Testis (tissue), 3 donors: Measurements from ENCODE around the gene FAM50B. TPM values are rescaled to one million over a fixed set of nuclear protein-coding genes. Genes with fewer than 3 reads are reported as not detected.

Experiments
- DNase-seq: peaks from one replicate; pipeline ENCODE4 v3.0.0-alpha.2; 2019
- H3K27ac ChIP-seq, 2 donors: fragments of 200-600 bp; sonication (generic); one replicate each; pipeline ENCODE4 v1.5.1; 2019
- H3K27me3 ChIP-seq: fragments of 200-600 bp; sonication (generic); one replicate; pipeline ENCODE4 v1.5.1; 2019
- H3K36me3 ChIP-seq: fragments of 200-600 bp; sonication (generic); one replicate; pipeline ENCODE4 v1.5.1; 2017; ENCODE audit warnings: low read depth; ENCODE audit errors: missing control alignments
- H3K4me1 ChIP-seq: fragments of 200-600 bp; sonication (generic); one replicate; pipeline ENCODE4 v1.5.1; 2019
- H3K4me3 ChIP-seq, 2 donors: fragments of 200-600 bp; sonication (generic); one replicate each; pipeline ENCODE4 v1.5.1; 2017 to 2019
- H3K9me3 ChIP-seq: fragments of 200-600 bp; sonication (generic); one replicate; pipeline ENCODE4 v1.5.1; 2017
- POLR2A ChIP-seq: fragments of 450-650 bp; IDR thresholded peaks from one replicate; pipeline ENCODE4 v1.6.1; 2017; ENCODE audit warnings: antibody characterized with exemption, mild to moderate bottlenecking, moderate library complexity
- WGBS, 2 donors: methylation state at CpG; one replicate each; pipeline ENCODE4 v1.1.5; 2018; 5-methylcytosine and 5-hydroxymethylcytosine counted together
- intact Hi-C: fragments of 100-400 bp; cut with DNase I; formaldehyde crosslinking; loops from one replicate; pipeline ENCODE4 v1.15.1; 2023; ENCODE audit warnings: low total_unique reads
- polyA plus RNA-seq: library from polyadenylated mRNA; stranded (reverse); fragments of 350-450 nt; fragmentation: Illumina TruSeq; extraction: RNeasy Lipid Tissue Mini Kit (QIAGEN cat#74804); gene quantifications from one replicate; pipeline ENCODE4 v1.2.3, GENCODE V29; 2014; ENCODE audit warnings: low read depth, low replicate concordance; ENCODE audit not compliant: insufficient read depth
- total RNA-seq, 2 donors: library from RNA; depleted of rRNA; stranded (reverse); fragments of >200 nt; gene quantifications; one replicate each; pipeline ENCODE4 v1.2.3, GENCODE V29; 2016
- TF ChIP-seq, protein P1 (sequence below), 3 experiments: fragments of 450-650 bp in 2 of 3; fragments of 200-600 bp in 1 of 3; sonication (generic) in 1 of 3; IDR thresholded peaks; one replicate each; pipeline ENCODE4 v1.5.1; 2016 to 2019; ENCODE audit warnings: antibody characterized with exemption in 3 of 3, mild to moderate bottlenecking in 2 of 3, moderate library complexity in 1 of 3

Gene FAM50B
- total and polyA plus RNA-seq, 3 donors from 2014 or later = 24.5 to 38.6 (median 27.4) TPM

- intact Hi-C loops = no loop called here
- no peak overlapping the region for H3K27ac ChIP-seq
- no peaks in the 10 kb centered on the region for H3K36me3 ChIP-seq
- no peaks in the 10 kb centered on the region for H3K4me1 ChIP-seq
- no peak for TF ChIP-seq POLR2A
- TF ChIP-seq, protein P1, sequence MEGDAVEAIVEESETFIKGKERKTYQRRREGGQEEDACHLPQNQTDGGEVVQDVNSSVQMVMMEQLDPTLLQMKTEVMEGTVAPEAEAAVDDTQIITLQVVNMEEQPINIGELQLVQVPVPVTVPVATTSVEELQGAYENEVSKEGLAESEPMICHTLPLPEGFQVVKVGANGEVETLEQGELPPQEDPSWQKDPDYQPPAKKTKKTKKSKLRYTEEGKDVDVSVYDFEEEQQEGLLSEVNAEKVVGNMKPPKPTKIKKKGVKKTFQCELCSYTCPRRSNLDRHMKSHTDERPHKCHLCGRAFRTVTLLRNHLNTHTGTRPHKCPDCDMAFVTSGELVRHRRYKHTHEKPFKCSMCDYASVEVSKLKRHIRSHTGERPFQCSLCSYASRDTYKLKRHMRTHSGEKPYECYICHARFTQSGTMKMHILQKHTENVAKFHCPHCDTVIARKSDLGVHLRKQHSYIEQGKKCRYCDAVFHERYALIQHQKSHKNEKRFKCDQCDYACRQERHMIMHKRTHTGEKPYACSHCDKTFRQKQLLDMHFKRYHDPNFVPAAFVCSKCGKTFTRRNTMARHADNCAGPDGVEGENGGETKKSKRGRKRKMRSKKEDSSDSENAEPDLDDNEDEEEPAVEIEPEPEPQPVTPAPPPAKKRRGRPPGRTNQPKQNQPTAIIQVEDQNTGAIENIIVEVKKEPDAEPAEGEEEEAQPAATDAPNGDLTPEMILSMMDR (IDR thresholded peaks at IDR 0.05) = no peak
- no peaks in the 10 kb centered on the region for H3K27me3 ChIP-seq
- 95 to 100% methylated on average over 1 of the region's 1 CpG for WGBS, 2 donors
- H3K9me3 ChIP-seq = no peaks in the 10 kb centered on the region
- H3K4me3 ChIP-seq = no peak overlapping the region
- no peak for DNase-seq
Observed at GRCh38 chr6:3837781-3838180, 11.4 kb upstream of the FAM50B start.

DNA sequence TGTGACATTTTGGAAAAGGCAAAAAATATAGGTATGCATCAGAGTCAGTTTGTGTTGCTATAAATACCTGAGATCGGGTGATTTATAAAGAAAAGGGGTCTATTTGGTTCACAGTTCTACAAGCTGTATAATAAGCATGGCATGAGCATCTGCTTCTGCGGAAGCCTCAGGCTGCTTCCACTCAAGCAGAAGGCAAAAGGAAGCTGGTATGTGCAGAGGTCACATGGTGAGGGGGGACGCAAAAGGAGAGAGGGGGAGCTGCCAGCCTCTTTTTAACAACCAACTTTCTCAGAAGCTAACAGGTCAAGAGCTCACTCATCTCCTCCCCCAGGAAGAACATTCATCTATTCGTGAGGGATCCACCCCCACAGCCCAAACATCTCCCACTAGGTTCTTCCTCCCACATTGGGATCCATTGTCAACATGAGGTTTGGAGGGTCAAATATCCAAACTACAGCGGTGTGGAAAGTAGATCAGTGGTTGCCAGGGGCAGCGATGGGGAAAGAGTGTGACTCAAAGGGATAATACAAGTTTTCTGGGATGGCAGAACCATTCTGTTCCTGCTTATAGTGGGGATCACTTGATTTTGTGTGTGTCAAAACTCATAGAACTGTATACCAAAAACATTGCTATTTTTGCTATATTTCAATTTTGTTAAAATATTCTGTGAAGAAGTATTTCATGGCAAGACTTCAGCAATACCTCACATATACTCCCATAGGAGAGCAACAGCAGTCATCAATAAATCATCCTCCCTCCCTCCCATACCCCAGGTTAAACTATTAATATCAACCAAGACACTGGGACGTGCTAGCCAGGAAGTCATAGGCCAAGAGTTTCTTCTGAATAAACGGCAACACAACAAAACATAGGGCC lies 9.9 kb upstream of the FAM50B start:
- DNase-seq = no peak
- no peaks in the 10 kb centered on the region for H3K4me1 ChIP-seq
- intact Hi-C loops = no loop called here
- H3K4me3 ChIP-seq = no peak overlapping the region
- no peaks in the 10 kb centered on the region for H3K9me3 ChIP-seq
- no peak overlapping the region for H3K27ac ChIP-seq
- H3K27me3 ChIP-seq = no peaks in the 10 kb centered on the region
- 73 to 79% methylated on average over 8 of the region's 8 CpGs for WGBS, 2 donors
- TF ChIP-seq, protein P1 (IDR thresholded peaks at IDR 0.05) = no peak
- no peak for TF ChIP-seq POLR2A
- H3K36me3 ChIP-seq = no peaks in the 10 kb centered on the region

- H3K9me3 ChIP-seq = no peaks in the 10 kb centered on the region
- 90 to 93% methylated on average over 6 of the region's 6 CpGs for WGBS, 2 donors
Observed at GRCh38 chr6:3841066-3841454, 8.1 kb upstream of the FAM50B start.

GRCh38 chr6:3841711-3842565 lies 7.2 kb upstream of the FAM50B start:
- WGBS, 2 donors = 47 to 55% methylated on average over 8 of the region's 9 CpGs
- Histone ChIP-seq H3K27me3 (no peaks in the 10 kb centered on the region), H3K9me3 (no peaks in the 10 kb centered on the region), H3K4me3 (no peak overlapping the region), H3K36me3 (no peaks in the 10 kb centered on the region), H3K4me1 (no peaks in the 10 kb centered on the region), H3K27ac (no peak overlapping the region)
- intact Hi-C loops = no loop called here
- no peak for DNase-seq
- TF ChIP-seq, protein P1 (IDR thresholded peaks at IDR 0.05) = no peak
- no peak for TF ChIP-seq POLR2A

More at GRCh38 chr6:3841066-3841454, 8.1 kb upstream of the FAM50B start:
- intact Hi-C loops = no loop called here
- Histone ChIP-seq H3K36me3 (no peaks in the 10 kb centered on the region), H3K27me3 (no peaks in the 10 kb centered on the region), H3K4me1 (no peaks in the 10 kb centered on the region), H3K27ac (no peak overlapping the region), H3K4me3 (no peak overlapping the region)
- no peak for DNase-seq
- TF ChIP-seq POLR2A = no peak
- TF ChIP-seq, protein P1 (IDR thresholded peaks at IDR 0.05) = no peak
